GM19324 (cell line): ENCODE results near the gene SNRPD2.
"Not testable (repeated sequence)": the region's sequence is repeated elsewhere in the genome, so short reads cannot be mapped to it uniquely, and the experiment has no call there.

Experiments used
- ATAC-seq: cut with Tn5 transposase; IDR thresholded peaks from one replicate; pipeline ENCODE4 v1.9.1; 2021; ENCODE audit warnings: mild to moderate bottlenecking, moderate library complexity; ENCODE audit not compliant: unreplicated experiment, low FRiP score

The SNRPD2 gene

GRCh38 chr19:45705710-45706415 is 14.1 kb upstream of the SNRPD2 start:
- no peak for ATAC-seq

- no peak for ATAC-seq
Observed at GRCh38 chr19:45705115-45705514, 13.4 kb upstream of the SNRPD2 start.

DNA sequence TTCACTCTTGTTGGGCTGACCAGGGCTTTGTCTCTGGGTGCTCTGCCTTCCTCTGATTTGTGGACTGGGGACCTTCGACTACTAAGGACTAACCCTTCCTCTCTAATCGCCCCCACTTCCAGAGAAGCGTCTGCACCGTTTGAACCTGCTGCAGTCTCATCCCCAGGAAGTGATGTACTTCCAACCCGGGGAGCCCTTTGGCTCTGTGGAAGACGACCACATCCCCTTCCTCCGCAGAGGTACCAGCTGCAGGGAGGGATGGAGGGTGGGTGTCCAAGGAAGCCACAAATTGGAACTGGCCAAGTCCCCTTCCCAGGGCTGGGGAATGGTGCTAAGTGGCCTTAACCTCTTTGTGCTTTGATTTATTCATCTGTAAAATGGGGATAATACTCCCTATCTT is 9.9 kb upstream of the SNRPD2 start:
- no peak for ATAC-seq

- ATAC-seq: no peak
Observed at GRCh38 chr19:45693106-45693788, 1.5 kb upstream of the SNRPD2 start.

DNA sequence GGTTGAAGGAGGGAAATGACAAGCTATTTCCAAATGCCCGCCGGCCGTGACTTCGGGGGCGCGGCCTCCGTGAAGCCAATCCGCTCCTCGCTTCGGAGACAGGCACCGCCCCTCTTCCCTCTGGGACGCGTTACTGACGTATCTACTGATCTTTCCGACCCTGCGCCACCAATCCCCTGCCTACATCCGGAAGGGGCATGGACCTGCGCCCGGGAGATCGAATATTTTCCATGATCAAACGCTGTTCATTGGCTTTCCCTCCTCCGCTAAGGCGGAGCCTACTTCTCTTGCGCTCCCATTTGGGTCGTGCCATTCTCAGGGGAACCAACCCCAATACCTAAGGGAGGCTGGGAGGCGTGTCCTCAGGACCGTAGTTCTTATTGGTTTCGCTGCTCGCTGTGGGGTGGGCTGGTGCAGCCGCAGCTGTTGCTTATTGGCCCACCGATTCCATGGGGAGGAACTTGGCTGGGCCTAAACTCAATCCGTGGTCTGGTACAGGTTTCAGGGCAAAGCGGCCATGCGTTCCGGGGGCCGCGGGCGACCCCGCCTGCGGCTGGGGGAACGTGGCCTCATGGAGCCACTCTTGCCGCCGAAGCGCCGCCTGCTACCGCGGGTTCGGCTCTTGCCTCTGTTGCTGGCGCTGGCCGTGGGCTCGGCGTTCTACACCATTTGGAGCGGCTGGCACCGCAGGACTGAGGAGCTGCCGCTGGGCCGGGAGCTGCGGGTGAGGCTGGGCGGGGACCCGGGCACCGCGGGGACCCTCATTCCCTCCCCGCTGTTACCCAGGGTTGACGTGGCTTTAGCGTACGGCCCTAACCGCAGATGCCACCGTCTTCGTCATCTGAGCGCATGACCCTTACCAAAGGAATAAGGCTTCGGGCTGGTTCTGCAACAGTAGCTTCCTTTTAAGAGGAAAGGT is 693 bp upstream of the SNRPD2 start, which contains the start of gene QPCTL:
QPCTL (plus strand) TSS at position 480 of the 919 bp plus-strand sequence; CDS start at position 518, 38 bp downstream.
- peak; percentile 89 for ATAC-seq

- ATAC-seq: no peak
Observed at GRCh38 chr19:45687599-45687998, 4.2 kb downstream of the SNRPD2 start.

GRCh38 chr19:45685045-45685444 is 6.7 kb downstream of the SNRPD2 start:
- not testable (repeated sequence) for ATAC-seq

DNA sequence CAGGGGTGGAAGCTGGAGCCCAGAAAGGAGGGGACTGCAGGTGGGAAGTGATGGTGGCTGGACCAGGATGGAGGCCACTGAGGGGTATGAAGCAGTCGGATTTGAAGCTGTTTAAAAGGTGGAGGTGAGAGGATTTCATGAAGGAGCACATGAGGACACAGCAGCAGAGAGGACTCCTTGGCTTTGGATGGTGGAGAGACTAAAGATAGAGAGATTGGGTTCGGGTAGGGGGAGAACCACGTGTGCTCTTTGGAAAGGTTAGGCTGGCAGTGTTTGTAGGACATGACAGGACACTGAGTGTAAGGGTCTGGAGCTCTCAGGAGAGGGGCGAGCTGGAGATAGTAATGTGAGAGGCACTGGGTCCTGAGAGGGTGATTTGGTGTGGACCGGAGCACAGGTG is 8.8 kb downstream of the SNRPD2 start:
- no peak for ATAC-seq

- no peak for ATAC-seq
Observed at GRCh38 chr19:45682117-45682516, 9.6 kb downstream of the SNRPD2 start.

DNA sequence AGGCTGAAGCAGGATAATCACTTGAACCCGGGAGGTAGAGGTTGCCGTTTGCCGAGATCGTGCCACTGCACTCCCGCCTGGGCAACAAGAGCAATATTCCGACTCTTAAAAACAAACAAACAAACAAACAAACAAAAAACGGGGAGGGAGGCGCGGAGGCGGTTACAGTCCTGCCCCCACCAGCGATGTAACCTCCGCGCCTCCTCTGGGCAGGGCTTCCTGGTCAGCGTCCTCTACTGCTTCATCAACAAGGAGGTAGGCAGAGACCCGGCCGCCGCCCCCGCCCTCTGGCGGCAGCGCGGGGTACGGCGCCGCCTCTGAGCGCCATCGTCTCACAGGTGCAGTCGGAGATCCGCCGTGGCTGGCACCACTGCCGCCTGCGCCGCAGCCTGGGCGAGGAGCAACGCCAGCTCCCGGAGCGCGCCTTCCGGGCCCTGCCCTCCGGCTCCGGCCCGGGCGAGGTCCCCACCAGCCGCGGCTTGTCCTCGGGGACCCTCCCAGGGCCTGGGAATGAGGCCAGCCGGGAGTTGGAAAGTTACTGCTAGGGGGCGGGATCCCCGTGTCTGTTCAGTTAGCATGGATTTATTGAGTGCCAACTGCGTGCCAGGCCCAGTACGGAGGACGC is 10.2 kb downstream of the SNRPD2 start:
- ATAC-seq: peak; percentile 70

- no peak for ATAC-seq
Observed at GRCh38 chr19:45677351-45678230, 14.2 kb downstream of the SNRPD2 start.

DNA sequence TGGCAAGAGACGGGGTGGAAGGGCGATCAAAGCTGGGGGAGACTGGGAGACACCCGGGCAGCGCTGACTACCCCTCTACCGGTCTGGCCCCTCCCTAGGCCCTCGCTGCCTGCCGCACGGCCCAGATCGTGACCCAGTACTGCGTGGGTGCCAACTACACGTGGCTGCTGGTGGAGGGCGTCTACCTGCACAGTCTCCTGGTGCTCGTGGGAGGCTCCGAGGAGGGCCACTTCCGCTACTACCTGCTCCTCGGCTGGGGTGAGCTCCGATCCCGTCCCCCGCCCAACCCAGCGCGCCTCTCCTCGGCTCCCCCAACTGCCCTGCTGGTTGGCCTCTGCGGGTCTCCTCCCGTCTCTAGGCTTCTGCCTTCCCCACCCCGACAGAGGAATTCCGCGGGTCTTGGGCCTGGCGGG is 14.9 kb downstream of the SNRPD2 start:
- ATAC-seq: no peak

DNA sequence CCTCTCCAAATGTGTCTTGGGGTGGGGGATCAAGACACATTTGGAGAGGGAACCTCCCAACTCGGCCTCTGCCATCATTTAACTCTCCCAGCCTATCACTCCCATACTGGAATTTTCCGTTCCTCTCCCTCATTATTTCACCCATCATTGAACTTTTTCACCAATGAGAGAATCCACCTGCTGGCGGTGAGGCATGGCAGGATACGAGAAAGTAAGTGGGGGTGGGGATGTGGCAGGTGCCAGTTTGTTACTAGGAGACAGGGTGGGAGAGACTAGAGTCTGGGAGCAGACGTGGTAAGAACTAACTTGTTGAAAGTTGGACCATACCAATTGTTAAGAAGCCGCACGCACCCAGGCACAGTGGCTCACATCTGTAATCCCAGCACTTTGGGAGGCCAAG is 16.8 kb downstream of the SNRPD2 start:
- ATAC-seq: no peak

DNA sequence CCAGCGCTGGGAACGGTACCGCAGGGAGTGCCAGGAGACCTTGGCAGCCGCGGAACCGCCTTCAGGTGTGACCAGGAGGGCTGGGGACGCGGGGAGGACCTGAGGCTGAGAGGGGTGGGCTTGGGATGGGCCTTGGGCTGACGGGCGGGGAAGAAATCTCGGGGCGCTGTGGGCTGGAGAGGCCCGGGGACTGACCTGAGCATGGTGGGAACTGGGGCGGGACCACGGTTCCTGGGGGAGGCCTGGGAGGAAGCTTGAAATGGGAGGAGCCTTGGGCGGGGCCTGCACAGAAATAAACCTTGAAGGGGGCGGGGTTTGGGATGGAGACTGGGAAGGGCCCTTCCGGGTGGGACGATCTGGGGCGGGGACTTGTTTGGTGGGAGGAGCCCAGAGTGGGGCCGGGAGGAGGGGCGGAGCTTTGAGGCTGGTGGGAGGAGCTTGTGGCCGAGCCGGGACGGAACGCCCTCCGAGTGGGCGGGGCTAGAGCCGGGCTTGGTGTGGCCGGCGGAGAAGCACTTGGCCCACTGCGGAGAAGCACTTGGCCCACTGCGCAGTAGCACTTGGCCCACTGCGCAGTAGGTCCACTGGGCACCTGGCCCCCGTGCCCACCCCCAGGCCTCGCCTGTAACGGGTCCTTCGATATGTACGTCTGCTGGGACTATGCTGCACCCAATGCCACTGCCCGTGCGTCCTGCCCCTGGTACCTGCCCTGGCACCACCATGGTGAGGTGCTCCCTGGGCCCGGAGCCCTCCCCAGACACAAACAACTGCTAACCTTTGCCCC is 20.9 kb downstream of the SNRPD2 start:
- ATAC-seq: no peak

DNA sequence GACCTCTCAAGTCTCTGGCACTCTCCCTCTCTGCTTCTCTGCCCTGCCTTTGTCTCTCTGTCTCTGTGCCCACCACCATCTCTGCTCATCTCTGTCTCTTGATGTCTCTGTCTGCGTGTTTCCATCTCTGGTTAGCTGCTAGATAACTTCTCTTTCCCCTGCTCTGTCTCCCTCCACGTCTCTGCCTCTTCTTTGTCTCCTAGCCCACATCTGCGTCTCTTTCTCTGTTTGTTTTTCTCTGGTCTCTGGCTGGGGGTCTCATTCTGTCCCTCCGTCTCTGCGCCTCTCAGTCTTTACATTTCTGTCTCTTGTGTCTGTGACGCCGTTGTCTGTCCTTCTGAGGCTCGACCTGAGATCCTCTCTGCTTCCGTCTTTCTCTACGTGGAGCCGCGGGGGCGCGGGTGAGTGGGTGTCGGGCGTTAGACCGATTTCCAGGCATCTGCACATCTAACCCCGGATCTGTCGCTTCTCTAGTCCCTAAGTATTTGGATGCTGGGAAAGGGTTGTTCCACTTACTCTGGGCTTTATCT is 23.3 kb downstream of the SNRPD2 start:
- no peak for ATAC-seq

GRCh38 chr19:45667620-45668341 is 24.0 kb downstream of the SNRPD2 start, which contains the start of gene GIPR:
TSS of gene GIPR (plus strand) at chr19:45668221. CDS start at chr19:45669521, 1,300 bp downstream.
- ATAC-seq: peak; percentile 27

DNA sequence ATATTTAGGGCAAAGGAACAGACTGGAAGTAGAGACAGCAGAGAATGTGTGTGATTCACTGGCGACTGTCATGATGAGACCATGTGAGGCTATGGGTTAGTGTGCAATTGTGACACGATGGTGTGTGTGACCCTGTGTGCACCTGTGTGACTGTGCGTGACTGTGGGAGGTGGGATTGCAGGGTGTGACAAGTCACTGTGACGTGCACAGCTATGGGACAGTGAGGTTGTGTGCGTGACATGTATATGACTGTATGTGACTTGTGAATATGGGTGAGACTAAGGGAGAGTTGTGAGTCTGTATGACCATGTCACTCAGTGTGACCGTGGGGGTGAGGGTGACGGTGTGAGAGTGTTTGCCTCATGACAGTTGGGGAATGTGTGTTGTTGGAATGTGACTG is 27.2 kb downstream of the SNRPD2 start:
- no peak for ATAC-seq

DNA sequence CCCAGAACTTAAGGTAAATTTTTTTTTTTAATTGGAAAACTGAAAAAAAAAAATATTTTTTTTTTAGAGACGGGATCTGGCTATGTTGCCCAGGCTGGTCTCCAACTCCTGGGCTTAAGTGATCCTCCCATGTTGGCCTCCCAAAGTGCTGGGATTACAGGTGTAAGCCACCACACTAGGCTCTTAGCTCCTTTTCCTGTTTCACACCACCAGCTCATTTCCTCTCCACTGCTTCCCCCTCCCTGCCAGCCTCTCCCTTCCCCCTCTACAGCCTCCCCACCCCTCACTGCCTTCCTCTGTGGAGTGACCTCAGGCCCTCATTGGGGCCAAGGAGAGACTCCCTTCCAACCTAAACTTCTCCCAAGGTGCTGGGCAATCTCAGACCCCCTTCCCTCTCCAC is 28.0 kb downstream of the SNRPD2 start:
- no peak for ATAC-seq
